MM.1S (cell line): ENCODE data around the gene TRIM29.

Experiments
- DNase-seq: peaks from one replicate; pipeline ENCODE4 v3.0.0-alpha.2; 2015
- H2AFZ ChIP-seq: fragments of 300-600 bp; sonication (generic); 2 replicates; pipeline ENCODE4 v1.6.0; 2016; ENCODE audit warnings: antibody characterized with exemption, low read length
- H3F3A ChIP-seq: fragments of 300-600 bp; sonication (generic); 2 replicates; pipeline ENCODE4 v1.6.1; 2016; ENCODE audit warnings: mild to moderate bottlenecking, antibody characterized with exemption, low read length, moderate library complexity, mixed read lengths; ENCODE audit not compliant: insufficient read depth
- H3K27ac ChIP-seq: fragments of 300-600 bp; sonication (generic); 2 replicates; pipeline ENCODE4 v1.5.1; 2016; ENCODE audit warnings: mild to moderate bottlenecking, low read length
- H3K27me3 ChIP-seq: fragments of 300-600 bp; sonication (generic); replicated peaks from 2 replicates; pipeline ENCODE4 v1.6.0; 2016; ENCODE audit warnings: low read length; ENCODE audit not compliant: insufficient read depth
- H3K36me3 ChIP-seq: fragments of 300-600 bp; sonication (generic); replicated peaks from 2 replicates; pipeline ENCODE4 v1.6.1; 2016; ENCODE audit warnings: mild to moderate bottlenecking, low read length, mixed read lengths; ENCODE audit not compliant: insufficient read depth
- H3K4me1 ChIP-seq: fragments of 300-600 bp; sonication (generic); 2 replicates; pipeline ENCODE4 v1.6.1; 2016; ENCODE audit warnings: low read length, mixed read lengths
- H3K4me2 ChIP-seq: fragments of 300-600 bp; sonication (generic); 2 replicates; pipeline ENCODE4 v1.6.0; 2016; ENCODE audit warnings: low read depth, low read length
- H3K4me3 ChIP-seq: fragments of 300-600 bp; sonication (generic); 2 replicates; pipeline ENCODE4 v1.5.1; 2016; ENCODE audit warnings: low read length, mixed read lengths
- H3K79me2 ChIP-seq: fragments of 300-600 bp; sonication (generic); 2 replicates; pipeline ENCODE4 v1.6.1; 2016; ENCODE audit warnings: mixed run types, low read length, mixed read lengths
- H3K9ac ChIP-seq: fragments of 300-600 bp; sonication (generic); 2 replicates; pipeline ENCODE4 v1.6.1; 2016; ENCODE audit warnings: low read length, mixed read lengths
- H3K9me2 ChIP-seq: fragments of 300-600 bp; sonication (generic); replicated peaks from 2 replicates; pipeline ENCODE4 v1.6.1; 2016; ENCODE audit warnings: mild to moderate bottlenecking, low read length, mixed read lengths; ENCODE audit not compliant: insufficient read depth
- H3K9me3 ChIP-seq: fragments of 300-600 bp; sonication (generic); replicated peaks from 2 replicates; pipeline ENCODE4 v1.6.1; 2016; ENCODE audit warnings: mild to moderate bottlenecking, low read length, mixed read lengths; ENCODE audit not compliant: insufficient read depth
- H4K20me1 ChIP-seq: fragments of 300-600 bp; sonication (generic); 2 replicates; pipeline ENCODE4 v1.6.1; 2016; ENCODE audit warnings: mild to moderate bottlenecking, low read length, moderate library complexity, mixed read lengths; ENCODE audit not compliant: insufficient read depth
- CTCF ChIP-seq: fragments of 300-600 bp; sonication (generic); IDR thresholded peaks from 2 replicates; pipeline ENCODE4 v1.5.1; 2016; ENCODE audit warnings: antibody characterized with exemption, low read length, mixed read lengths
- EZH2 ChIP-seq: fragments of 300-600 bp; sonication (generic); optimal IDR thresholded peaks from 2 replicates; pipeline ENCODE3; 2017; ENCODE audit warnings: low read depth, mild to moderate bottlenecking, antibody characterized with exemption, low read length, mixed read lengths
- EZH2phosphoT487 ChIP-seq: fragments of 300-600 bp; sonication (generic); IDR thresholded peaks from 2 replicates; pipeline ENCODE4 v1.6.1; 2018; ENCODE audit warnings: antibody characterized with exemption, low read length

Gene TRIM29

GRCh38 chr11:120109531-120109930, 28.4 kb downstream of the TRIM29 start:
- Histone ChIP-seq H3K4me1 (no peaks in the 10 kb centered on the region), H2AFZ (no peak overlapping the region), H3K27me3 (peaks cover 61% of the 10 kb centered on the region), H3K79me2 (no peaks in the 10 kb centered on the region), H3K36me3 (no peaks in the 10 kb centered on the region), H3K9ac (no peak overlapping the region), H3F3A (no peaks in the 10 kb centered on the region), H3K27ac (no peak overlapping the region), H4K20me1 (no peaks in the 10 kb centered on the region), H3K9me3 (no peaks in the 10 kb centered on the region), H3K4me2 (no peak overlapping the region), H3K4me3 (no peak overlapping the region), H3K9me2 (no peaks in the 10 kb centered on the region)
- TF ChIP-seq EZH2 (no peak), CTCF (no peak), EZH2phosphoT487 (no peak)
- no peak for DNase-seq

- Histone ChIP-seq H3K79me2 (no peaks in the 10 kb centered on the region), H3K27me3 (peaks cover 61% of the 10 kb centered on the region)
- TF ChIP-seq CTCF, result no peak
- TF ChIP-seq EZH2phosphoT487, result no peak
- TF ChIP-seq EZH2, result no peak
Observed at GRCh38 chr11:120108785-120109168, 29.1 kb downstream of the TRIM29 start.

GRCh38 chr11:120108154-120108784, 29.6 kb downstream of the TRIM29 start:
- Histone ChIP-seq H3K9me2 (no peaks in the 10 kb centered on the region), H3K79me2 (no peaks in the 10 kb centered on the region), H3K9me3 (no peaks in the 10 kb centered on the region), H3K27ac (no peak overlapping the region), H2AFZ (no peak overlapping the region), H3K9ac (no peak overlapping the region), H3K4me2 (no peak overlapping the region), H3K27me3 (peaks cover 61% of the 10 kb centered on the region), H3K4me3 (no peak overlapping the region), H4K20me1 (no peaks in the 10 kb centered on the region), H3K4me1 (no peaks in the 10 kb centered on the region), H3F3A (no peaks in the 10 kb centered on the region), H3K36me3 (no peaks in the 10 kb centered on the region)
- TF ChIP-seq EZH2 (no peak), EZH2phosphoT487 (no peak), CTCF (peak; percentile 99)
- DNase-seq, result peak; percentile 51

More at GRCh38 chr11:120108785-120109168, 29.1 kb downstream of the TRIM29 start:
- Histone ChIP-seq H3K36me3 (no peaks in the 10 kb centered on the region), H3K4me1 (no peaks in the 10 kb centered on the region), H3K4me3 (no peak overlapping the region), H3K9ac (no peak overlapping the region), H3K27ac (no peak overlapping the region), H3K9me2 (no peaks in the 10 kb centered on the region), H3K4me2 (no peak overlapping the region), H2AFZ (no peak overlapping the region), H3K9me3 (no peaks in the 10 kb centered on the region), H3F3A (no peaks in the 10 kb centered on the region), H4K20me1 (no peaks in the 10 kb centered on the region)
- DNase-seq, result no peak
